Endothelial cell (in vitro differentiated cells): ENCODE results near the gene S100A7. TPM values are rescaled to one million over a fixed set of nuclear protein-coding genes. Genes with fewer than 3 reads are reported as not detected.

Experiments used
- DNase-seq: peaks from one replicate; pipeline ENCODE4 v3.0.0; 2021; ENCODE audit warnings: low spot score
- H3K27ac Mint-ChIP-seq: one replicate; pipeline ENCODE4 v1.8.0; 2021; ENCODE audit warnings: mixed read lengths, inconsistent platforms; ENCODE audit not compliant: unreplicated experiment
- H3K27me3 Mint-ChIP-seq: one replicate; pipeline ENCODE4 v1.8.0; 2021; ENCODE audit warnings: mild to moderate bottlenecking, moderate library complexity, mixed read lengths, inconsistent platforms; ENCODE audit not compliant: unreplicated experiment
- H3K36me3 Mint-ChIP-seq: one replicate; pipeline ENCODE4 v1.8.0; 2021; ENCODE audit warnings: mild to moderate bottlenecking, low read depth, mixed read lengths, inconsistent platforms; ENCODE audit not compliant: unreplicated experiment
- H3K4me1 Mint-ChIP-seq: one replicate; pipeline ENCODE4 v1.8.0; 2021; ENCODE audit warnings: mild to moderate bottlenecking, mixed read lengths, inconsistent platforms; ENCODE audit not compliant: unreplicated experiment
- H3K4me3 Mint-ChIP-seq: one replicate; pipeline ENCODE4 v1.8.0; 2021; ENCODE audit warnings: mild to moderate bottlenecking, mixed read lengths, inconsistent platforms; ENCODE audit not compliant: unreplicated experiment
- H3K9me3 Mint-ChIP-seq: one replicate; pipeline ENCODE4 v1.8.0; 2021; ENCODE audit warnings: mixed read lengths, inconsistent platforms; ENCODE audit not compliant: unreplicated experiment
- total RNA-seq: library from RNA; stranded (reverse); fragmentation: NEBNext Ultra II Directional; extraction: Animal tissue kit (Norgen Biotek cat#: 25700); gene quantifications from one replicate; pipeline ENCODE4 v1.2.1, GENCODE V29; 2021; ENCODE audit not compliant: unreplicated experiment
- TF ChIP-seq, protein P1 (sequence below): fragments of 200-600 bp; sonication (generic); IDR thresholded peaks from one replicate; pipeline ENCODE4 v1.5.0; 2021; ENCODE audit warnings: antibody characterized with exemption; ENCODE audit not compliant: unreplicated experiment

The S100A7 gene
- total RNA-seq, 1 donor from 2014 or later = not detected

GRCh38 chr1:153478047-153478691 lies 17.7 kb upstream of the S100A7 start:
- Mint-ChIP-seq H3K27me3 (no peaks in the 10 kb centered on the region), H3K4me3 (no peak overlapping the region), H3K4me1 (peaks cover 4% of the 10 kb centered on the region), H3K9me3 (peaks cover 8% of the 10 kb centered on the region), H3K27ac (no peak overlapping the region), H3K36me3 (peaks cover under 1% of the 10 kb centered on the region)
- TF ChIP-seq, protein P1, sequence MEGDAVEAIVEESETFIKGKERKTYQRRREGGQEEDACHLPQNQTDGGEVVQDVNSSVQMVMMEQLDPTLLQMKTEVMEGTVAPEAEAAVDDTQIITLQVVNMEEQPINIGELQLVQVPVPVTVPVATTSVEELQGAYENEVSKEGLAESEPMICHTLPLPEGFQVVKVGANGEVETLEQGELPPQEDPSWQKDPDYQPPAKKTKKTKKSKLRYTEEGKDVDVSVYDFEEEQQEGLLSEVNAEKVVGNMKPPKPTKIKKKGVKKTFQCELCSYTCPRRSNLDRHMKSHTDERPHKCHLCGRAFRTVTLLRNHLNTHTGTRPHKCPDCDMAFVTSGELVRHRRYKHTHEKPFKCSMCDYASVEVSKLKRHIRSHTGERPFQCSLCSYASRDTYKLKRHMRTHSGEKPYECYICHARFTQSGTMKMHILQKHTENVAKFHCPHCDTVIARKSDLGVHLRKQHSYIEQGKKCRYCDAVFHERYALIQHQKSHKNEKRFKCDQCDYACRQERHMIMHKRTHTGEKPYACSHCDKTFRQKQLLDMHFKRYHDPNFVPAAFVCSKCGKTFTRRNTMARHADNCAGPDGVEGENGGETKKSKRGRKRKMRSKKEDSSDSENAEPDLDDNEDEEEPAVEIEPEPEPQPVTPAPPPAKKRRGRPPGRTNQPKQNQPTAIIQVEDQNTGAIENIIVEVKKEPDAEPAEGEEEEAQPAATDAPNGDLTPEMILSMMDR = no peak
- DNase-seq = no peak

DNA sequence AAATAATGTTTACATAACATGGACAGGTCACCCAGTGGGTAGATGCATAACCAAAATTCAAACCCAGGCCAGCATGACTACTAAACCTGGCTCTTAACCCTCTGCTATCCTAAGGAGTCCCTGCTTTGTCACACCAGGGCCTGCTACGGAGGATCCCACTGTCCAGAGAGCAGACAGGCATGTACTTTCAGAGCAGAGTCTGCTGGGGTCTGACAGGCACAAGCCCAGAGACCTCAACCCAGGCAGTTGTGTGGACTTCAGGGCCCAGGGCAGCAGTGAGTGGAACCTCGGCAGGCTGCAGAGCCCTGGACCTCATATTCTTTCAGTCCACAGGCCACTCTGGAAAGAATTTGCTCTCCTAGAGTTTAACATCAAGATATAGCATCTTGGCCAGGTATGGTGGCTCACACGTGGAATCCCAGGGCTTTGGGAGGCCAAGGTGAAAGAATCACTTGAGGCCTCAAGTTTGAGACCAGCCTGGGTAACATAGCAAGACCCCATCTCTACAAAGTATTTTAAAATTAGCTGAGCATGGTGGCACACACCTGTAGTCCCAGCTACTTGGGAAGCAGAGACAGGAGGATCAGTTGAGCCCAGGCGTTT lies 16.1 kb upstream of the S100A7 start:
- DNase-seq = no peak

DNA sequence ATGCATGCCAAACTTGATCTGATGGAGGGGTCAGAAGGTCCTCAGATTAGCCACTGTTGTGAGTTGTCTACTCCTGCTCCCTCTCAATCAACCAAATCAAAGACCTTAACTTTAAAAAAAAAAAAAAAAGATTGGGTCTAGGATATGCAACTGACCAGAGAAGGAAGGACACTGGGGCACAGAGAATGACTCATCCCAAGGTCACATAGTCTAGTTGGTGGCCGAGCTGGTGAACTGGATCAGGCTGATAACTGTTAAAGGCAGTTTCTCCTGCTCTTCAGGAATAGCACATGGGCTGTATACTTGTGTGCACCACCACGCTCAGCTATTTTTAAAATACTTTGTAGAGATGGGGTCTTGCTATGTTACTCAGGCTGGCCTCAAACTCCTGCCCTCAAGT lies 14.8 kb upstream of the S100A7 start:
- Mint-ChIP-seq H3K9me3 (peaks cover 17% of the 10 kb centered on the region), H3K4me3 (no peak overlapping the region), H3K4me1 (no peaks in the 10 kb centered on the region), H3K36me3 (peaks cover 11% of the 10 kb centered on the region), H3K27me3 (peaks cover 1% of the 10 kb centered on the region), H3K27ac (no peak overlapping the region)
- TF ChIP-seq, protein P1 = no peak
- DNase-seq = no peak

More for the DNA sequence above, 16.1 kb upstream of the S100A7 start:
- H3K36me3 Mint-ChIP-seq = peaks cover 11% of the 10 kb centered on the region
- no peak overlapping the region for H3K27ac Mint-ChIP-seq
- no peaks in the 10 kb centered on the region for H3K27me3 Mint-ChIP-seq
- TF ChIP-seq, protein P1 = no peak
- H3K4me3 Mint-ChIP-seq = no peak overlapping the region
- peaks cover 17% of the 10 kb centered on the region for H3K9me3 Mint-ChIP-seq
- peaks cover 4% of the 10 kb centered on the region for H3K4me1 Mint-ChIP-seq

GRCh38 chr1:153474347-153474746 lies 13.9 kb upstream of the S100A7 start:
- peaks cover 11% of the 10 kb centered on the region for H3K36me3 Mint-ChIP-seq
- peaks cover 5% of the 10 kb centered on the region for H3K4me1 Mint-ChIP-seq
- TF ChIP-seq, protein P1 = no peak
- H3K27me3 Mint-ChIP-seq = peaks cover 3% of the 10 kb centered on the region
- H3K27ac Mint-ChIP-seq = no peak overlapping the region
- H3K9me3 Mint-ChIP-seq = peaks cover 17% of the 10 kb centered on the region
- H3K4me3 Mint-ChIP-seq = no peak overlapping the region
- DNase-seq = no peak

DNA sequence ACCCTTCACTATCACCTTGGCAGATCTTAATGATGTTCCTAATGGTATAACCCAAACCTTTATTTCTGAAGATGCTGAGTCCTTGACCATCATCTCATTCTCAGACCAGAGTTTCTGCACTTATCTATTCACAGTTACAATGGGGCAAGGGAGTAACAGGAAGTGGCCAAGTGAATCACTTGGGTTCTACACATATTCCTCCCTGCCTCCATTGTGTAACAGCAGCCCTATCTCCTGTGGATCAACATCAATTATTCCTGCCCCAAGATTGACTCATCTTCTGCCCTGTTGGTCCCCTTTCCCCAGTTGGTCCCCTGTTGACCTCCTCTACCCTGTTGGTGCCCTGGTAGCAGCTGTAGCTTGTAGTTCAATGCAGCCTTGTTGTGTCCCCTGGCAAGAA lies 10.3 kb upstream of the S100A7 start:
- TF ChIP-seq, protein P1 = no peak
- no peak overlapping the region for H3K27ac Mint-ChIP-seq
- H3K27me3 Mint-ChIP-seq = peaks cover 6% of the 10 kb centered on the region
- peaks cover 5% of the 10 kb centered on the region for H3K4me1 Mint-ChIP-seq
- peaks cover 11% of the 10 kb centered on the region for H3K36me3 Mint-ChIP-seq
- DNase-seq = no peak
- H3K4me3 Mint-ChIP-seq = no peak overlapping the region
- peaks cover 17% of the 10 kb centered on the region for H3K9me3 Mint-ChIP-seq
